HEK293T (cell line): ENCODE results near the gene COG4.

Experiments used
- CTCF ChIA-PET: fragments of 350-600 bp; formaldehyde crosslinking; extraction: SDS; loops from one replicate; lab custom pipeline; 2021; ENCODE audit warnings: antibody characterized with exemption, inconsistent platforms; lab: Yijun Ruan, JAX
- POLR2A ChIA-PET: fragments of 350-600 bp; formaldehyde crosslinking; extraction: SDS; loops from one replicate; lab custom pipeline; 2020; ENCODE audit warnings: antibody characterized with exemption, inconsistent platforms; lab: Yijun Ruan, JAX
- DNase-seq: peaks from one replicate; pipeline ENCODE4 v3.0.0; 2012; ENCODE audit warnings: mixed read lengths; ENCODE audit errors: extremely low spot score
- ARNT ChIP-seq: fragments of 450-650 bp; IDR thresholded peaks from 2 replicates; pipeline ENCODE4 v1.6.1; 2017; ENCODE audit warnings: mild to moderate bottlenecking
- BHLHE40 ChIP-seq: fragments of 450-650 bp; IDR thresholded peaks from 2 replicates; pipeline ENCODE4 v1.6.1; 2016; ENCODE audit warnings: mild to moderate bottlenecking, moderate library complexity, borderline replicate concordance
- CTBP1 ChIP-seq: fragments of 450-650 bp; IDR thresholded peaks from 2 replicates; pipeline ENCODE4 v1.6.1; 2016; ENCODE audit warnings: borderline replicate concordance
- ELF4 ChIP-seq: fragments of 450-650 bp; IDR thresholded peaks from 2 replicates; pipeline ENCODE4 v1.6.1; 2017; ENCODE audit warnings: antibody characterized with exemption
- FOXA1 ChIP-seq: fragments of 450-650 bp; IDR thresholded peaks from 2 replicates; pipeline ENCODE4 v1.6.1; 2016; ENCODE audit warnings: mild to moderate bottlenecking
- FOXK2 ChIP-seq: fragments of 450-650 bp; IDR thresholded peaks from 2 replicates; pipeline ENCODE4 v1.6.1; 2016; ENCODE audit warnings: mild to moderate bottlenecking
- FOXM1 ChIP-seq: fragments of 450-650 bp; IDR thresholded peaks from 2 replicates; pipeline ENCODE4 v1.6.1; 2017; ENCODE audit warnings: mild to moderate bottlenecking, borderline replicate concordance
- HDGF ChIP-seq: fragments of 450-650 bp; IDR thresholded peaks from 2 replicates; pipeline ENCODE4 v1.6.1; 2017; ENCODE audit warnings: antibody characterized with exemption, borderline replicate concordance
- L3MBTL2 ChIP-seq: fragments of 450-650 bp; conservative IDR thresholded peaks from 2 replicates; pipeline ENCODE4 v1.6.1; 2016; ENCODE audit warnings: mild to moderate bottlenecking
- LEF1 ChIP-seq: fragments of 450-650 bp; IDR thresholded peaks from 2 replicates; pipeline ENCODE4 v1.6.1; 2017; ENCODE audit warnings: mild to moderate bottlenecking, borderline replicate concordance
- NFRKB ChIP-seq: fragments of 450-650 bp; IDR thresholded peaks from 2 replicates; pipeline ENCODE4 v1.6.1; 2016; ENCODE audit warnings: mild to moderate bottlenecking, moderate library complexity
- PKNOX1 ChIP-seq: fragments of 450-650 bp; IDR thresholded peaks from 2 replicates; pipeline ENCODE4 v1.6.1; 2016
- SP1 ChIP-seq: fragments of 450-650 bp; IDR thresholded peaks from 2 replicates; pipeline ENCODE4 v1.6.1; 2017
- SUZ12 ChIP-seq: fragments of 450-650 bp; IDR thresholded peaks from 2 replicates; pipeline ENCODE4 v1.6.1; 2016; ENCODE audit warnings: mild to moderate bottlenecking
- TARDBP ChIP-seq: fragments of 450-650 bp; IDR thresholded peaks from 2 replicates; pipeline ENCODE4 v1.6.1; 2016
- ZNF384 ChIP-seq: fragments of 450-650 bp; IDR thresholded peaks from 2 replicates; pipeline ENCODE4 v1.6.1; 2016

Gene COG4

DNA sequence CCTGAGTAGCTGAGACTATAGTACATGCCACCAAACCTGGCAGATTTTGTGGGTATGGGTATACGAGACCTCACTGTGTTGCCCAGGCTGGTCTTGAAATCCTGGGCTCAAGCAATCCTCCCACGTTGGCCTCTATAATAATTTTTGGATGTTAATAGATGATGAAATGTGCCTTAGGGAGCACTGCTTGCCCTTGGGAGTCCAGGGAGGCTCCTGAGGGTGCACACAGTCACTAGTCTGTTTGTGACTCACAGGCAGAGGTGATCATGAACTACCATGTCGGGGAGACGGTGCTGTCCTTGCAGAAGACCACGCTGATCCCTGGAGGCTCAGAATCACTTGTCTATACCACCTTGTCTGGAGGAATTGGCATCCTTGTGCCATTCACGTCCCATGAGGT, 46.4 kb upstream of the COG4 start:
- POLR2A ChIA-PET = no interaction called here
- TF ChIP-seq SUZ12 = no peak
- TF ChIP-seq FOXK2 = no peak
- TF ChIP-seq CTBP1 = no peak
- TF ChIP-seq LEF1 = no peak
- no peak for TF ChIP-seq FOXA1
- no peak for TF ChIP-seq SP1
- no peak for TF ChIP-seq ZNF384
- no peak for TF ChIP-seq BHLHE40
- TF ChIP-seq HDGF = no peak
- TF ChIP-seq L3MBTL2 = no peak
- no peak for TF ChIP-seq ARNT
- TF ChIP-seq PKNOX1 = no peak
- TF ChIP-seq NFRKB = no peak
- no peak for TF ChIP-seq ELF4
- TF ChIP-seq FOXM1 = no peak
- TF ChIP-seq TARDBP = no peak
- CTCF ChIA-PET = no interaction called here
- no peak for DNase-seq

DNA sequence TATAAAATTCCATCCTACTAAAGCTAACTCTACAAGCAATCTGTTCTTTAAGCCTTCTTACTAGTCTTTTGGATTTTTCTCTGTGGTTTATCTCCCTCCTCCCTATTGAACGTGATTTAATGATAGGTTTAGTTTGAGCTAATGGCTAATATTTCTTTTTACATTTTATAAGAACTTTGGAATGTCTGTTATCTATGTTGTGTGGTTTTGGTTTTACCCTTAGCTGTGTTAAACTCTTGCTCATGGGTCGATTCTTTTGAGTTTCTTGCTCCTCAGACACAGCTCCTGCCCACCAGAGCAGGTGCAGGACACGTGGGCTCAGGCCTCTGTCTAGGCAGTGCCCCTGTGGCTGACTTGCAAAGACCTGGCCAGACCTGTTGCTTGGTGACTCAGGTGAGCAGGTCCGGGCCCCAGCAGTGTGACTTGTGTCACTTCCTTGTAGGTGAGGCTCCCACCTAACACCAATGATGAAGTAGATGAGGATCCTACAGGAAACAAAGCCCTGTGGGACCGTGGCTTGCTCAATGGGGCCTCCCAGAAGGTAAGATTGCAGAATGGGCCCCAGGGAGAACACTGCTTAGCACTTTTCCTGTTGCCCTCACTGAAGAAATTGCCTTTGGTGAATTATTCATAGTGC, 45.4 kb upstream of the COG4 start:
- ChIA-PET CTCF (no interaction called here), POLR2A (no interaction called here)
- no peak for DNase-seq
- TF ChIP-seq L3MBTL2 (no peak), BHLHE40 (no peak), PKNOX1 (no peak), FOXM1 (no peak), LEF1 (no peak), FOXK2 (no peak), HDGF (no peak), FOXA1 (no peak), ARNT (no peak), NFRKB (no peak), SUZ12 (no peak), CTBP1 (no peak), ZNF384 (no peak), SP1 (no peak), TARDBP (no peak), ELF4 (no peak)

GRCh38 chr16:70565053-70565452, 41.7 kb upstream of the COG4 start:
- no peak for DNase-seq
- CTCF ChIA-PET = interaction anchor here (0.7 kb wide), 1 partner anchor 19 kb away, joined by 3 read pairs; no protein-coding TSS in a partner anchor
- POLR2A ChIA-PET = interaction anchor here (1.7 kb wide), 1 partner anchor 9 kb away, joined by 4 read pairs; no protein-coding TSS in a partner anchor
- TF ChIP-seq SUZ12 (no peak), FOXM1 (no peak), PKNOX1 (no peak), ZNF384 (no peak), LEF1 (no peak), ELF4 (no peak), NFRKB (no peak), SP1 (no peak)

DNA sequence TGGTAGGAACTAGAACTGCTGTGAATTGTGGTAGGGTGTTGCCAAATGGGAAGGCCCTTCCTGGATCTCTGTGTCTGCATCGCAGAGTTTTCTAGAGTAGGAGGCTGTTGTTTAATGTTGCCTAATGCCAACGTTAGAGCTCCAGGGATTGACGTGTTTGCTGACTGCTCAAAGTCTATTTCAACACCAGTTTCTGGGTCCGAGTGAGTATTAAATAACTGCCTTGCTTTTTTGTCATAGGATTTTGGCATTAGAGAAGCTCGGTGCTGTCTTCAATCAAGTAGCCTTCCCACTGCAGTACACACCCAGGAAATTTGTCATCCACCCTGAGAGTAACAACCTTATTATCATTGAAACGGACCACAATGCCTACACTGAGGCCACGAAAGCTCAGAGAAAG, 40.3 kb upstream of the COG4 start:
- CTCF ChIA-PET = no interaction called here
- DNase-seq = no peak
- TF ChIP-seq L3MBTL2 = no peak
- TF ChIP-seq BHLHE40 = no peak
- no peak for TF ChIP-seq SUZ12
- no peak for TF ChIP-seq FOXK2
- no peak for TF ChIP-seq LEF1
- POLR2A ChIA-PET = no interaction called here

GRCh38 chr16:70561623-70562022, 38.3 kb upstream of the COG4 start:
- ChIA-PET CTCF (no interaction called here), POLR2A (no interaction called here)
- DNase-seq = no peak
- no peak for TF ChIP-seq ZNF384
- no peak for TF ChIP-seq FOXK2
- no peak for TF ChIP-seq SUZ12

- CTCF ChIA-PET = no interaction called here
Observed at GRCh38 chr16:70556063-70556462, 32.7 kb upstream of the COG4 start.

More at GRCh38 chr16:70556063-70556462, 32.7 kb upstream of the COG4 start:
- TF ChIP-seq ARNT (no peak), ELF4 (no peak), L3MBTL2 (no peak), TARDBP (no peak), CTBP1 (no peak), ZNF384 (no peak), SUZ12 (no peak), BHLHE40 (no peak), FOXM1 (no peak), PKNOX1 (no peak)
- POLR2A ChIA-PET = no interaction called here
- DNase-seq = no peak
